Osteocyte (in vitro differentiated cells): ENCODE results near the gene GPC5. TPM values are rescaled to one million over a fixed set of nuclear protein-coding genes. Genes with fewer than 3 reads are reported as not detected.

Source experiments
- DNase-seq: peaks from one replicate; pipeline ENCODE4 v3.0.0; 2021; ENCODE audit warnings: mixed read lengths; ENCODE audit not compliant: unreplicated experiment; ENCODE audit errors: extremely low spot score
- H3K27ac Mint-ChIP-seq: one replicate; pipeline ENCODE4 v1.8.0; 2021; ENCODE audit warnings: mild to moderate bottlenecking, mixed read lengths; ENCODE audit not compliant: unreplicated experiment
- H3K27me3 Mint-ChIP-seq: one replicate; pipeline ENCODE4 v1.8.0; 2021; ENCODE audit warnings: mixed read lengths; ENCODE audit not compliant: unreplicated experiment
- H3K36me3 Mint-ChIP-seq: one replicate; pipeline ENCODE4 v1.8.0; 2021; ENCODE audit warnings: mixed read lengths; ENCODE audit not compliant: unreplicated experiment
- H3K4me1 Mint-ChIP-seq: one replicate; pipeline ENCODE4 v1.8.0; 2021; ENCODE audit warnings: mixed read lengths; ENCODE audit not compliant: unreplicated experiment
- H3K4me3 Mint-ChIP-seq: one replicate; pipeline ENCODE4 v1.8.0; 2021; ENCODE audit warnings: mild to moderate bottlenecking, moderate library complexity, mixed read lengths; ENCODE audit not compliant: unreplicated experiment
- H3K9me3 Mint-ChIP-seq: one replicate; pipeline ENCODE4 v1.8.0; 2021; ENCODE audit warnings: mixed read lengths; ENCODE audit not compliant: unreplicated experiment
- CTCF ChIP-seq: fragments of 200-600 bp; sonication (generic); IDR thresholded peaks from 2 replicates; pipeline ENCODE4 v1.5.0; 2021; ENCODE audit warnings: antibody characterized with exemption, mild to moderate bottlenecking, moderate library complexity
- total RNA-seq: library from RNA; stranded (reverse); gene quantifications from 2 replicates; pipeline ENCODE4 v1.2.1, GENCODE V29; 2021

The GPC5 gene
- total RNA-seq, 1 donor from 2014 or later, result 12.9 TPM

- no peak for DNase-seq
- no peak for TF ChIP-seq CTCF
- no peaks in the 10 kb centered on the region for H3K27me3 Mint-ChIP-seq
Observed at GRCh38 chr13:91529739-91530482, 131.5 kb downstream of the GPC5 start.

GRCh38 chr13:91531646-91532045 is 133.2 kb downstream of the GPC5 start:
- Mint-ChIP-seq H3K27me3 (no peaks in the 10 kb centered on the region), H3K4me1 (no peaks in the 10 kb centered on the region), H3K27ac (no peak overlapping the region), H3K36me3 (peaks cover 2% of the 10 kb centered on the region), H3K9me3 (peaks cover 5% of the 10 kb centered on the region), H3K4me3 (no peak overlapping the region)
- TF ChIP-seq CTCF, result no peak
- no peak for DNase-seq

More at GRCh38 chr13:91529739-91530482, 131.5 kb downstream of the GPC5 start:
- no peaks in the 10 kb centered on the region for H3K4me1 Mint-ChIP-seq
- H3K9me3 Mint-ChIP-seq, result peaks cover 5% of the 10 kb centered on the region
- peaks cover 2% of the 10 kb centered on the region for H3K36me3 Mint-ChIP-seq
- no peak overlapping the region for H3K27ac Mint-ChIP-seq
- no peak overlapping the region for H3K4me3 Mint-ChIP-seq

GRCh38 chr13:91533354-91533753 is 134.9 kb downstream of the GPC5 start:
- H3K4me3 Mint-ChIP-seq, result no peak overlapping the region
- TF ChIP-seq CTCF, result no peak
- no peaks in the 10 kb centered on the region for H3K27me3 Mint-ChIP-seq
- no peaks in the 10 kb centered on the region for H3K9me3 Mint-ChIP-seq
- H3K27ac Mint-ChIP-seq, result no peak overlapping the region
- no peaks in the 10 kb centered on the region for H3K4me1 Mint-ChIP-seq
- peaks cover 2% of the 10 kb centered on the region for H3K36me3 Mint-ChIP-seq
- no peak for DNase-seq

GRCh38 chr13:91534996-91535395 is 136.6 kb downstream of the GPC5 start:
- Mint-ChIP-seq H3K4me1 (peaks cover 9% of the 10 kb centered on the region), H3K36me3 (peaks cover 2% of the 10 kb centered on the region), H3K4me3 (no peak overlapping the region), H3K9me3 (no peaks in the 10 kb centered on the region), H3K27me3 (no peaks in the 10 kb centered on the region), H3K27ac (no peak overlapping the region)
- TF ChIP-seq CTCF, result no peak
- no peak for DNase-seq

GRCh38 chr13:91537376-91537775 is 139.0 kb downstream of the GPC5 start:
- peaks cover 19% of the 10 kb centered on the region for H3K4me1 Mint-ChIP-seq
- H3K9me3 Mint-ChIP-seq, result no peaks in the 10 kb centered on the region
- H3K36me3 Mint-ChIP-seq, result no peaks in the 10 kb centered on the region
- no peak overlapping the region for H3K4me3 Mint-ChIP-seq
- H3K27ac Mint-ChIP-seq, result no peak overlapping the region
- no peak for DNase-seq
- H3K27me3 Mint-ChIP-seq, result no peaks in the 10 kb centered on the region
- TF ChIP-seq CTCF, result no peak
